ENCODE results near the gene C3orf62.

Gene C3orf62

DNA sequence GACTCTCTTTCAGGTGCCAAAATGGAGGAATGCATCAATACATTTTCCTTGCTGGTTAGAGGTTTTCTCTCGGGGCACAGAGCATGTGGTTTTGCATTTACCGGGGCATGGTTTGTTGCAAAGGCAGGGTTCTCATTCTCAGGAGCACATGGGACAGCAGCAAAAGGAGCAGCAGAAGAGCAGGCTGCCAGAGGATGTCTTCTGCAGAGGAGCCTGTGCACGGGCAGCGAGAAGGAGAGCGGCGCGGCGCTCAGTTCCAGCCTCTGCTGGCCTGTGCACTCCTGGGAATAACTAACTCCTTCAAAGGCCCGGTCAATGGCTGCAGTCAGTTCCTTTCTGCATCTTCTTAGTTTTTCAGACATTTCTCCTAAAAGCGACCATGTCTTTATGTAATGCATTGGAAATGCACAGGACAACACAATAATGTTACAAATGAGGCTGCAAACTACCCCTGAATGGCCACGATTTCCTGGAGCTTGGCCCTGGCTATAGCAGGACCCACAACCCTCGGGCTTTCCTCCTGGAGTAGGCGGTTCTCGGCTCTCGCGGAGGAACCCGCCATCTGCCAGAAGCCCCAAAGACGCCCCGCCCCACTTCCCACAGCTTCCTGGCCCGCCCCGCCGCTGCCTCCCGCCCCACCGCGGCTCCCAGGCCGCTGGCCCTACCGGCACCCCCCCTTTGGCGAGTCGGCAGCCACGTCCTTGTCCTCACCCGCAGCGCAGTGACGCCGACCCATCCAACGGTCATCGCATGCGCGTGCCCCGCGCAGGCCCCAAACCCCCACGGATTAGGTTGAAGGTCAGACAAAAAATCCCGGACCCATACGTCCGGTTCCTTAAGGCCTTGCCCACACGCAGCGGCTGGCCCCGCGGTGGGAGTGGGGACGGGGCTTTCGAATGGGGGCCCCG is at the start of gene C3orf62:
C3orf62 (minus strand) TSS at position 758 of the 908 bp plus-strand sequence; CDS start at position 398, 360 bp downstream.
- DNase-seq (ENCODE audit: low read depth in 4 of 4, low spot score in 1 of 4): peak; percentile 46 to 82 (median 60)

DNA sequence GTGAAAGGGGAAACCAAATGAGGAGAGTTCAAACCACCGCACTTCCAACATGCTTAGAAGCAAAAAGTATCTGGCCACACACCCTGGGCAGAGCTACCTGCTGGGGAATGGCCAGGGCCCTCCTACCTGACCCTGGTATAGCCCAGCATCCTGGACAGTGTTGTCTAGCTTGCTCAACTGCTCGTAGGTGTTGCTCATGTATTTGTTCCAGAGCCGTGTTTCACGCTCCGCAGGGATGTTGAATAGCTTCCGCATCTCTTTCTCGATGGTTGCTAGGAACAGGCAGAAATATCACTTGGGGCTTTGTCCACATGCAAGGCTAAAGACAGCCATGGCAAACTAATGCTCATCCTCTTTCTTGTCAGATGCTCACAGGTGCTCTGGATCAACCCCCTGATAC is 47.7 kb upstream of the C3orf62 start:
- DNase-seq (ENCODE audit: low read depth in 4 of 4, low spot score in 1 of 4): no peak

- DNase-seq (ENCODE audit: low read depth in 4 of 4, low spot score in 1 of 4): no peak
Observed at GRCh38 chr3:49316696-49317457, 39.8 kb upstream of the C3orf62 start.

DNA sequence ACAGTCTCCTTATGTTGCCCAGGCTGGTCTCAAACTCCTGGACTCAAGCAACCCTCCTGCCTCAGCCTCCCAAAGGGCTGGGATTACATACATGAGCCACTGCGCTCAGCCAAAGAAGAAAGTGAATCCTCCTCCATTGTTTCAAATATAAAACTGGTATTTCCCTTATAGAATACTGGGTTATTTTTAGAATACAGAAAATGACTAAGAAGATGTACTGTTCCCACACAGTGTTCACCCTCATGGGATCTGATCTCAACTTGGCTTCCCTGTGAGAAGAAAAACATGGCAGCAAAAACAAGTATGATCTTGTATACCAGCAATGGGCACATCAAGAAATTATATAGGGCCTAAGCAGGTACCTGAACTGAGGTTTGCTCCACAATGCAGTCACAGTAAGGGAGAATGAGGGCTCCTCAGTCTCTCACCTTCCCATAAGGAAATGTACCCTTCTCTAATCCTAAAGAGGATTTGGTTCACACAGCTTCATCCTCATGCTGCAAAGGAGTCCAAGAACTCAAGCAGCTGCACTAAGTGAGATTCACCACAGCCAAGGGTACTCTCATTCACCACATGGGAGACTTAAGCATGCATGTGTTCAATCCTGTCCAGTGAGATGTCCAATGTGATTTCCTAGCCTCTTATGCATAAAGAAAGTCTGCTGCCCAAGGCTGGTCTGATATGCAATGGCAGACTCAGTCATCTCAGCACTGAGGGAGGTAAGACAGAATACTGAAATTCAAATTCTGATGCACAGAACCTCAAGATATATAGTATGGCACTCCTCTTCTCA is 37.1 kb upstream of the C3orf62 start:
- DNase-seq (ENCODE audit: low read depth in 4 of 4, low spot score in 1 of 4): no peak

- no peak for DNase-seq (ENCODE audit: low read depth in 4 of 4, low spot score in 1 of 4)
Observed at GRCh38 chr3:49311283-49311682, 34.3 kb upstream of the C3orf62 start.

- no peak for DNase-seq (ENCODE audit: low read depth in 4 of 4, low spot score in 1 of 4)
Observed at GRCh38 chr3:49310677-49311076, 33.6 kb upstream of the C3orf62 start.

DNA sequence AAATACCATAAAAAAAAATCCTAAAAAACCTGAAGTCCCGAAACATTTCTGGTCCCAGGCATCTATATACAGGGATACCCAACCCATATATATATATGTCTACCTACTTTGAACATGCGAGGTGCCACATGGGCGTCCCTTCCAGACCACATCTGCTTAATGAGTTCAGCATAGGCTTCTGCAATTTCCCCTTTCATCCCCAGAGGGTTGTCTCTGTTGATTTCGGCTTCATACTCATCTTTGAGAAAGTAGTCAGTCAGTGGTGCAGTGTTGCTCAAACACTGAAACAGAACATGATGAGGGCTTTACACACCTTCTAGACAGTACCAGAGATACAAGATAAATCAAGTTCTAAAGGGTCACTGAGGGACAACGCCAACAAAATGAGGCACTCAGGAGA is 28.6 kb upstream of the C3orf62 start:
- DNase-seq (ENCODE audit: low read depth in 4 of 4, low spot score in 1 of 4): no peak

GRCh38 chr3:49302613-49303012 is 25.6 kb upstream of the C3orf62 start:
- DNase-seq (ENCODE audit: low read depth in 4 of 4, low spot score in 1 of 4): no peak

DNA sequence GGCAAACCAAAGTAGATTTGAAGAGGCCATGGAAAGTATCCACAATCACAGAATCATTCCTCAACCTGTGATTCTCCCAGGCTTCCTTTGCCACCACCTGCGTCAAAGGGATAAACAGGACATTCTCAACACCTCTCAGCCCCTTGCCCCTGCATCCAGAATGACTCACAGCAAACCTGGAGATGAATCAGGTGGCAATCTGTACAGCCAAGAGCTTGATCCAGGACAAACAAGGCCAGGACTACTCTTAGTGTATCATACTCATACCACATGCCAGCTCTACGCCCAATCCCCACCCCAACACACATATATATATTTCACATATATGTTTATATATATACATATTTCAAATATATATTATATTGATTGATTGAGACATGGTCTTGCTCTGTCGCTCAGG is 23.6 kb upstream of the C3orf62 start:
- no peak for DNase-seq (ENCODE audit: low read depth in 4 of 4, low spot score in 1 of 4)

DNA sequence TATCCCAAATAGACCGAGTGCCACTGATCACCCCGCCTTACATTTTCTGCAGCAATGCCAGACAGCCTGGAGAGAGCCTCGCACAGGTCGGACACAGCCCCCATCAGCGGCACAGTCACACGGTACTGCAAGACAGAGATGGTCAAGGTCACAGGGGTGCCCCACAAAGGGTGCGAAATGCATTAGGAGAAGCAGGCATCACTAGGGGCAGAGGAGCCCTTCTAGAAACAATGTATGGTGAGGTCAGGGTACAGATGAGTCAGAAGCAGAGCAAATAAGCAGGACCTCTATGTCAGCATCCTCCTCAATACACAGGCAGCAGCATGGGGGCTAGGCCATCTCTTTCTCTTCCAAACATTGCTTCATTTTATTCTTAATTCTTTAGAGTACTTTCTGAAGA is 21.5 kb upstream of the C3orf62 start:
- no peak for DNase-seq (ENCODE audit: low read depth in 4 of 4, low spot score in 1 of 4)

GRCh38 chr3:49296781-49297411 is 19.9 kb upstream of the C3orf62 start:
- DNase-seq (ENCODE audit: low read depth in 4 of 4, low spot score in 1 of 4): no peak

GRCh38 chr3:49295489-49296058 is 18.5 kb upstream of the C3orf62 start:
- peak in 1 of 4 experiments; percentile 5 for DNase-seq (ENCODE audit: low read depth in 4 of 4, low spot score in 1 of 4)

- DNase-seq (ENCODE audit: low read depth in 4 of 4, low spot score in 1 of 4): no peak
Observed at GRCh38 chr3:49294343-49294742, 17.3 kb upstream of the C3orf62 start.

DNA sequence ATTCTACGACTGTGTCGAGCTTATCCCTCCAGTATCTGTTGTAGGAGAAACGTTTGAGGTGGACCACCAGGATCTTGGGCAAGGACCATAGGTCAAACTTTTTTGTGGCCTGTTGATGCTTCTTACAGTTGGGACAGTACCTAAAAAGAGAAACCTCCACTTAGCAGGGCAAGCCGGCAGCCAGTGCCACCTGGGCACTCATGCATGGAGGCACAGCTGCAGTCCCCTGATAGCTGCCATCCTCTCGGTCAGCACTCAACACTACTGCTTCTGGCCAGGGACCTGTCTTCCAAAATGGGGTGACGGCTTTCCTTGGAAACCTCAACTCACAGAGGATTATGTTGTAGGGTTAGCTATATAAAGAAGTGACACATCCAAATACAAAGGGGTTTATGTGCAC is 7.0 kb upstream of the C3orf62 start:
- DNase-seq (ENCODE audit: low read depth in 4 of 4, low spot score in 1 of 4): no peak

GRCh38 chr3:49279376-49279775 is 2.3 kb upstream of the C3orf62 start:
- DNase-seq (ENCODE audit: low read depth in 4 of 4, low spot score in 1 of 4): no peak

GRCh38 chr3:49278548-49278947 is 1.5 kb upstream of the C3orf62 start:
- DNase-seq (ENCODE audit: low read depth in 4 of 4, low spot score in 1 of 4): no peak

DNA sequence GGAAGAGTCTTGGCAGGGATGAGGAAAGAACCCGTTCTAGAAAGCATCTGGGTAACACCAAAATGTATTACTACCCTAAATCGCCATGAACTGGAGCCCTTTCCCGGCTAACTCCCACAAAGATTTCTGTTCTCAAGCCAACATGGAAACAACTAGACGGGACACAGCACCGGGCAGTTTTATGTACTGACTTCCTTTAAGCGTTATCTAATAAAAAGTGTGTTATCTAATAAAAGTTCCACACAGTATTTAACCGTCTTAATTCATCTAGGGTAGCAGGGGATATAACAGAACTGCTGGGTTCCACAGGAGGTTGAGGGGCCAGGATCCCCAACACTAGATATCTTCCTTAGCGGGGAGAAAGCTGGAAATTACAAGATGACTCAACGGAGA is 347 bp upstream of the C3orf62 start:
- DNase-seq (ENCODE audit: low read depth in 4 of 4, low spot score in 1 of 4): no peak

DNA sequence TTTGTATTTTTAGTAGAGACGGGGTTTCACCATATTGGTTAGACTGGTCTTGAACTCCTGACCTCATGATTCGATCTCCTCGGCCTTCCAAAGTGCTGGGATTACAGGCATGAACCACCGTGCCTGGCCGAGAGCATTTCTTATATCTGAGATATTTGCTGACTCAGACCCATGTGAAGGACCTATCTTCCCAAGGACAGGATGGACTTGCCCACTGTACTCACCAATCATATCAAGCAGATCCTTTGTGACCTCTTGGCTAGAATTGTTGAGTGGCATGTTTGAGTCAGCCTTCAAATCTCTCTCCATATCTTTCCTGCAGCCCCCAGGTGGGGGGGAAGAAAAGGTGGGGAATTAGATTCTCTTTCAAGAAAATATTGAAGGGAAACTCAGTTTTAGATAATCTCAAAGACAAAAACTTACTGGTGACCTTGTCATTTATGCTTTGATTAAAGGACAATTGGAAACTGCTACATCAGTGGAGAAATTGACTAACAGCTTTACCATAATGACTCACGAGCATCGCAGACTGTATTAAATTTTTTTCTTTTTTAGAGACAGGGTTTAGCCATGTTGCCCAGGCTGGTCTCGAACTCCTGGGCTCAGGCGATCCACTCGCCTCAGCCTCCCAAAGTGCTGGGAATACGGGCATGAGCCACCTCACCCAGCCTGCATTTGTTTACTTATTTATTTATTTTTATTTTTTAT is 3.1 kb downstream of the C3orf62 start:
- no peak for DNase-seq (ENCODE audit: low read depth in 4 of 4, low spot score in 1 of 4)

GRCh38 chr3:49271047-49271446 is 6.0 kb downstream of the C3orf62 start:
- DNase-seq (ENCODE audit: low read depth in 4 of 4, low spot score in 1 of 4): no peak

DNA sequence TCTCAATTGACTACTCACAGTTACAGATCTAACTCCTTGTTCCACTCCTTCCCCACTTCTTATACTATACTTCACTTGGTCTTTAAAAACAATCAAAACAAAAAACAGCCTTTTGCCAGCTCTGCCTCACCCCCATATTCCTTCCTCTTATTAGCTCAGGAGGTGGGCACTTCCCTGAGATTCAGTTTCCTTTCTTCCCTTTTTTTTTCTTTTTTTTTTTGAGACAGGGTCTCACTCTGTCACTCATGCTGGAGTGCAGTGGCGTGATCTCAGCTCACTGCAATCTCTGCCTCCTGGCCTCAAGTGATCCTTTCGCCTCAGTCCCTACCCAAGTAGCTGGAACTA is 6.9 kb downstream of the C3orf62 start:
- DNase-seq (ENCODE audit: low read depth in 4 of 4, low spot score in 1 of 4): no peak

All from stimulated activated CD4-positive, alpha-beta T cell treated with anti-CD3 and anti-CD28 coated beads, Interleukin-1b, Interleukin-23, amount 100 ng/mL, for 24 hours (primary cell).